GM12872 (cell line): ENCODE results near the gene SULF2.

Experiments
- CTCF ChIP-seq: IDR thresholded peaks from 3 replicates; pipeline ENCODE4 v1.5.1; 2011; ENCODE audit warnings: low read depth, mild to moderate bottlenecking, low read length, moderate library complexity; ENCODE audit not compliant: insufficient read depth

SULF2 gene

GRCh38 chr20:47816487-47817451 is 31.5 kb upstream of the SULF2 start:
- no peak for TF ChIP-seq CTCF

GRCh38 chr20:47815866-47816265 is 30.6 kb upstream of the SULF2 start:
- TF ChIP-seq CTCF, result no peak

GRCh38 chr20:47815416-47815806 is 30.1 kb upstream of the SULF2 start:
- no peak for TF ChIP-seq CTCF

- TF ChIP-seq CTCF, result no peak
Measured at GRCh38 chr20:47814632-47815415, 29.5 kb upstream of the SULF2 start.

GRCh38 chr20:47810721-47811347 is 25.6 kb upstream of the SULF2 start:
- no peak for TF ChIP-seq CTCF

GRCh38 chr20:47810116-47810677 is 24.9 kb upstream of the SULF2 start:
- TF ChIP-seq CTCF, result no peak
